Loucy (cell line): ENCODE measurements around the gene FNDC3A.

Experiments
- EZH2phosphoT487 ChIP-seq: fragments of 200-600 bp; IDR thresholded peaks from 2 replicates; pipeline ENCODE4 v1.6.1; 2018; ENCODE audit warnings: antibody characterized with exemption, mild to moderate bottlenecking, moderate library complexity, borderline replicate concordance
- TF ChIP-seq, protein P1 (sequence below): fragments of 200-600 bp; sonication (generic); conservative IDR thresholded peaks from 2 replicates; pipeline ENCODE4 v1.5.1; 2014; ENCODE audit warnings: mild to moderate bottlenecking, antibody characterized with exemption, low read length

GRCh38 chr13:48954081-48954480 is 21.6 kb upstream of the FNDC3A start:
- TF ChIP-seq, protein P1, sequence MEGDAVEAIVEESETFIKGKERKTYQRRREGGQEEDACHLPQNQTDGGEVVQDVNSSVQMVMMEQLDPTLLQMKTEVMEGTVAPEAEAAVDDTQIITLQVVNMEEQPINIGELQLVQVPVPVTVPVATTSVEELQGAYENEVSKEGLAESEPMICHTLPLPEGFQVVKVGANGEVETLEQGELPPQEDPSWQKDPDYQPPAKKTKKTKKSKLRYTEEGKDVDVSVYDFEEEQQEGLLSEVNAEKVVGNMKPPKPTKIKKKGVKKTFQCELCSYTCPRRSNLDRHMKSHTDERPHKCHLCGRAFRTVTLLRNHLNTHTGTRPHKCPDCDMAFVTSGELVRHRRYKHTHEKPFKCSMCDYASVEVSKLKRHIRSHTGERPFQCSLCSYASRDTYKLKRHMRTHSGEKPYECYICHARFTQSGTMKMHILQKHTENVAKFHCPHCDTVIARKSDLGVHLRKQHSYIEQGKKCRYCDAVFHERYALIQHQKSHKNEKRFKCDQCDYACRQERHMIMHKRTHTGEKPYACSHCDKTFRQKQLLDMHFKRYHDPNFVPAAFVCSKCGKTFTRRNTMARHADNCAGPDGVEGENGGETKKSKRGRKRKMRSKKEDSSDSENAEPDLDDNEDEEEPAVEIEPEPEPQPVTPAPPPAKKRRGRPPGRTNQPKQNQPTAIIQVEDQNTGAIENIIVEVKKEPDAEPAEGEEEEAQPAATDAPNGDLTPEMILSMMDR: no peak
- no peak for TF ChIP-seq EZH2phosphoT487
